Fibroblast of lung (primary cell): Measurements from ENCODE around the gene TENM4. TPM values are rescaled to one million over a fixed set of nuclear protein-coding genes. Genes with fewer than 3 reads are reported as not detected.

Experiments
- DNase-seq, 2 donors: peaks; one replicate each; pipeline versions ENCODE4 v3.0.0 to v3.0.0-alpha.2; 2010; ENCODE audit warnings: low read depth in 2 of 2
- H2AFZ ChIP-seq: 2 replicates; pipeline ENCODE4 v1.5.1; 2012; ENCODE audit warnings: low read length, control low read depth, inconsistent platforms
- H3K27ac ChIP-seq: 2 replicates; pipeline ENCODE4 v1.5.1; 2011; ENCODE audit warnings: low read length, control low read depth; ENCODE audit not compliant: insufficient read depth
- H3K27me3 ChIP-seq: 2 replicates; pipeline ENCODE4 v1.5.1; 2011; ENCODE audit warnings: mild to moderate bottlenecking, low read length; ENCODE audit not compliant: control insufficient read depth, insufficient read depth
- H3K36me3 ChIP-seq: 2 replicates; pipeline ENCODE4 v1.5.1; 2011; ENCODE audit warnings: low read length; ENCODE audit not compliant: control insufficient read depth, insufficient read depth
- H3K4me1 ChIP-seq: 2 replicates; pipeline ENCODE4 v1.5.1; 2011; ENCODE audit warnings: low read length; ENCODE audit not compliant: control insufficient read depth, insufficient read depth; ENCODE audit errors: extremely low read depth
- H3K4me2 ChIP-seq: 2 replicates; pipeline ENCODE4 v1.5.1; 2011; ENCODE audit warnings: low read length, control low read depth; ENCODE audit not compliant: insufficient read depth; ENCODE audit errors: extremely low read depth
- H3K4me3 ChIP-seq, 4 experiments: fragments of 200-600 bp in 1 of 4; sonication (generic) in 1 of 4; replicated peaks in 1 of 4; 2 replicates each; pipeline ENCODE4 v1.5.1; 2011 to 2016; ENCODE audit warnings: low read length in 4 of 4, low read depth in 3 of 4, mild to moderate bottlenecking in 3 of 4, control low read depth in 2 of 4, inconsistent platforms in 1 of 4, mixed read lengths in 1 of 4; ENCODE audit not compliant: insufficient read depth in 1 of 4; ENCODE audit errors: control extremely low read depth in 1 of 4
- H3K79me2 ChIP-seq: 2 replicates; pipeline ENCODE4 v1.5.1; 2012; ENCODE audit warnings: mild to moderate bottlenecking, low read length, inconsistent platforms; ENCODE audit not compliant: control insufficient read depth, insufficient read depth
- H3K9ac ChIP-seq: 2 replicates; pipeline ENCODE4 v1.5.1; 2011; ENCODE audit warnings: mild to moderate bottlenecking, low read length, control low read depth; ENCODE audit not compliant: insufficient read depth
- H3K9me3 ChIP-seq: 2 replicates; pipeline ENCODE4 v1.5.1; 2012; ENCODE audit warnings: low read depth, low read length; ENCODE audit not compliant: control insufficient read depth, insufficient read depth
- H4K20me1 ChIP-seq: 2 replicates; pipeline ENCODE4 v1.5.1; 2011; ENCODE audit warnings: low read length; ENCODE audit not compliant: control insufficient read depth, insufficient read depth; ENCODE audit errors: extremely low read depth
- EZH2 ChIP-seq: IDR thresholded peaks from 2 replicates; pipeline ENCODE4 v1.5.1; 2012; ENCODE audit warnings: low read length, control low read depth, mild to moderate bottlenecking; ENCODE audit errors: missing control alignments
- polyA plus RNA-seq, 2 donors: library from polyadenylated mRNA; depleted of rRNA in 1 of 2; stranded (reverse) in 1 of 2; unstranded in 1 of 2; fragments of >200 nt; gene quantifications; 2 replicates each; pipeline ENCODE4 v1.2.1, GENCODE V29; 2011 to 2012; ENCODE audit warnings: missing spikeins in 1 of 2
- total RNA-seq: library from RNA; depleted of rRNA; stranded (reverse); fragments of >200 nt; gene quantifications from 2 replicates; pipeline ENCODE4 v1.2.1, GENCODE V29; 2014
- TF ChIP-seq, protein P1 (sequence below), 2 donors: IDR thresholded peaks in 1 of 2; conservative IDR thresholded peaks in 1 of 2; 1 replicate in 1 of 2; 2 replicates in 1 of 2; pipeline ENCODE4 v1.5.1; 2011 to 2012; ENCODE audit warnings: low read length in 2 of 2, control low read depth in 1 of 2, inconsistent platforms in 1 of 2, low read depth in 1 of 2, mild to moderate bottlenecking in 1 of 2

The TENM4 gene
- total and polyA plus RNA-seq, 2 donors (not counting 1 experiment from before 2014, with no cell fraction given), result 4.6 to 48.4 TPM

DNA sequence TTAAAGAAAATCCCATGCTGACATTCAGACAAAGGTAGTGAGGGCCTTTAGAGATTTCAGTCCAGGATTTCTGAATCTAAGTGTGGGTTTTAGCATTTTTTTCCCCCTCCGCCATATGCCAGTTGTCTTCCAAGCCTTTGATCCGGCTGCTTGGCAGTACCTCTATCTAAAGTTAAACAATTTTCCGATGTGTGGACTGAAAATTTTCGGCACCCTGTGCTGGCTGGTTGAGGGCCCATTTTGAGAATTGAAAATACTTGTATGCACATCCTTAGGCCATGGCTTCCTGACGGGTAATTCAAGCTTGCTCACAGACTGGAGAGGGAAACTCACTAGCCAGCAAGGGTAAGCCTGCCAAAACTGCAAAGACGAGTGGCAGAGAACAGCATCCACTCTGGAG is 734.3 kb downstream of the TENM4 start:
- Histone ChIP-seq H4K20me1 (no peaks in the 10 kb centered on the region), H3K36me3 (no peaks in the 10 kb centered on the region), H3K4me1 (no peaks in the 10 kb centered on the region), H3K27ac (no peak overlapping the region), H3K4me2 (no peak overlapping the region), H3K9me3 (no peaks in the 10 kb centered on the region), H3K9ac (no peak overlapping the region), H2AFZ (no peak overlapping the region), H3K27me3 (no peaks in the 10 kb centered on the region), H3K4me3 (no peak overlapping the region), H3K79me2 (no peaks in the 10 kb centered on the region)
- TF ChIP-seq, protein P1, sequence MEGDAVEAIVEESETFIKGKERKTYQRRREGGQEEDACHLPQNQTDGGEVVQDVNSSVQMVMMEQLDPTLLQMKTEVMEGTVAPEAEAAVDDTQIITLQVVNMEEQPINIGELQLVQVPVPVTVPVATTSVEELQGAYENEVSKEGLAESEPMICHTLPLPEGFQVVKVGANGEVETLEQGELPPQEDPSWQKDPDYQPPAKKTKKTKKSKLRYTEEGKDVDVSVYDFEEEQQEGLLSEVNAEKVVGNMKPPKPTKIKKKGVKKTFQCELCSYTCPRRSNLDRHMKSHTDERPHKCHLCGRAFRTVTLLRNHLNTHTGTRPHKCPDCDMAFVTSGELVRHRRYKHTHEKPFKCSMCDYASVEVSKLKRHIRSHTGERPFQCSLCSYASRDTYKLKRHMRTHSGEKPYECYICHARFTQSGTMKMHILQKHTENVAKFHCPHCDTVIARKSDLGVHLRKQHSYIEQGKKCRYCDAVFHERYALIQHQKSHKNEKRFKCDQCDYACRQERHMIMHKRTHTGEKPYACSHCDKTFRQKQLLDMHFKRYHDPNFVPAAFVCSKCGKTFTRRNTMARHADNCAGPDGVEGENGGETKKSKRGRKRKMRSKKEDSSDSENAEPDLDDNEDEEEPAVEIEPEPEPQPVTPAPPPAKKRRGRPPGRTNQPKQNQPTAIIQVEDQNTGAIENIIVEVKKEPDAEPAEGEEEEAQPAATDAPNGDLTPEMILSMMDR (conservative IDR thresholded peaks at IDR 0.05 in 1 of 2, IDR thresholded peaks at IDR 0.05 in 1 of 2; ENCODE audit: low read depth in 1 of 2, low read length in 2 of 2), result no peak
- no peak for TF ChIP-seq EZH2
- no peak for DNase-seq

DNA sequence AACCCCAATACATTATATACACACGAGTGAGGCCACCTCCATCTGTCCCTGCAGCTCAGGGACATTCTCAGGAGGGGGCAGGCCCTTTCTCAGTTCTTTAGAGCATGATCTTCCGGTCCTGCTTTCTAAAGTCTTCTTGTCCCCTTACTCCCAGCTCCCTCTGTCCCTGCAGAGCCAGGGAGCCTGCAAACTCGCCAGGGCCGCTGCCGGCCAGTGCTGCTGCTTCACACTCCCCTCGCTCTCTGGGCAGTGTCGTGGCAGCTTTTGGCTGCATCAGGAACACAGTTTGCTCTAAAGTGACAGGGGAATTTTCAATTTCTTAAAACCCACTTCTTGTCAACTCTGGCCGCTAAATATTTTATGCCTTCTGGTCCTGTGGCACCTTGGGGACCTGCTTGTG is 736.0 kb downstream of the TENM4 start:
- Histone ChIP-seq H3K4me2 (no peak overlapping the region), H3K36me3 (no peaks in the 10 kb centered on the region), H3K4me3 (no peak overlapping the region), H2AFZ (no peak overlapping the region), H3K27ac (no peak overlapping the region), H3K9me3 (no peaks in the 10 kb centered on the region), H3K9ac (no peak overlapping the region), H4K20me1 (no peaks in the 10 kb centered on the region), H3K79me2 (no peaks in the 10 kb centered on the region), H3K4me1 (no peaks in the 10 kb centered on the region), H3K27me3 (no peaks in the 10 kb centered on the region)
- no peak for DNase-seq
- no peak for TF ChIP-seq EZH2
- TF ChIP-seq, protein P1 (conservative IDR thresholded peaks at IDR 0.05 in 1 of 2, IDR thresholded peaks at IDR 0.05 in 1 of 2; ENCODE audit: low read depth in 1 of 2, low read length in 2 of 2), result no peak

DNA sequence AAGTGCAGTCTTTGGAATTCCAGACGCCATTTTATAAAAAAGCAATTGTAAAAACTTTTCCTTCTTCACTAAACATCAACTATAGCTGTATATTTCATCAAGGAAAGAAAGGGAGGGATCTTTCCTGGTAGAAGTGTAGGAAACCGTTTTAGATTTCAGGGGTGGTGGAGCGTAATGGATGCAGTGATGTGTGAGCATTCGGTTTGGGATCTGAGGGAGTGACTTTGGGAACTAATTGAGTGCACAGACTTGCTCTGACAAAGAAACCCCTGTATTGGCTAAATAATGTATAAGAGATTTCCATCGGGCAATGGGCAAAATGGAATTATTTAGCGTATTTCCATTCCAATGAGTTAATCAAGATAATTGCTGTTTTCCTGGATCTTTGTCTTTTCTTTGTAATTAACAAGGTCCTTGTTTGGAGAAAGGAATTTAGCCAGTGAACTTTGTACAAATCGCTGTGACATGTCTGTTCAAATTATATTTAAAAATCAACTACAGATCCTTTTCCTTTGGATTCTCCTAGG is 741.2 kb downstream of the TENM4 start:
- no peaks in the 10 kb centered on the region for H3K36me3 ChIP-seq
- DNase-seq, result no peak
- H3K9me3 ChIP-seq, result no peaks in the 10 kb centered on the region
- H3K4me2 ChIP-seq, result no peak overlapping the region
- TF ChIP-seq, protein P1 (conservative IDR thresholded peaks at IDR 0.05 in 1 of 2, IDR thresholded peaks at IDR 0.05 in 1 of 2; ENCODE audit: low read depth in 1 of 2, low read length in 2 of 2), result no peak
- TF ChIP-seq EZH2, result no peak
- H3K4me1 ChIP-seq, result no peaks in the 10 kb centered on the region
- no peaks in the 10 kb centered on the region for H3K79me2 ChIP-seq
- H3K4me3 ChIP-seq, result no peak overlapping the region
- H2AFZ ChIP-seq, result no peak overlapping the region
- H4K20me1 ChIP-seq, result no peaks in the 10 kb centered on the region
- no peaks in the 10 kb centered on the region for H3K27me3 ChIP-seq
- no peak overlapping the region for H3K9ac ChIP-seq
- H3K27ac ChIP-seq, result no peak overlapping the region
